Measurements from ENCODE around the gene OR2B2.

Gene OR2B2

GRCh38 chr6:27894839-27895762 lies 17.1 kb downstream of the OR2B2 start (continued):
- TF ChIP-seq ZNF148 (tag by site-specific recombination; IDR thresholded peaks at IDR 0.05; ENCODE audit: borderline replicate concordance) (no peak), ZNF530 (tag by site-specific recombination; IDR thresholded peaks at IDR 0.05; ENCODE audit: low read depth) (no peak), ZIC2 (tag by site-specific recombination; IDR thresholded peaks at IDR 0.05) (no peak), ZNF114 (tag by site-specific recombination; IDR thresholded peaks at IDR 0.05) (no peak), ZNF830 (tag by site-specific recombination; IDR thresholded peaks at IDR 0.05; ENCODE audit: low read depth) (no peak), PRDM2 (tag by site-specific recombination; IDR thresholded peaks at IDR 0.05; ENCODE audit: borderline replicate concordance) (no peak), ZNF426 (tag by site-specific recombination; IDR thresholded peaks at IDR 0.05) (no peak), BCL11A (tag by site-specific recombination; IDR thresholded peaks at IDR 0.05; ENCODE audit: low read depth) (peak; percentile 26; the same call in 1 of the 2 replicates), ZNF639 (tag by site-specific recombination; IDR thresholded peaks at IDR 0.05) (peak; percentile 16; the same call in 1 of the 2 replicates), ZNF274 (IDR thresholded peaks at IDR 0.05; ENCODE audit: low read length) (no peak), ZNF274 (tag by site-specific recombination; IDR thresholded peaks at IDR 0.05; ENCODE audit: borderline replicate concordance) (no peak), ATF2 (tag by site-specific recombination; IDR thresholded peaks at IDR 0.05; ENCODE audit: low read depth) (peak; percentile 98), ZNF843 (tag by site-specific recombination; IDR thresholded peaks at IDR 0.05) (peak; percentile 14; the same call in 1 of the 2 replicates), OVOL3 (tag by site-specific recombination; IDR thresholded peaks at IDR 0.05) (no peak), ZNF791 (tag by site-specific recombination; IDR thresholded peaks at IDR 0.05) (no peak), ZNF544 (tag by site-specific recombination; IDR thresholded peaks at IDR 0.05) (no peak), ZNF704 (tag by site-specific recombination; IDR thresholded peaks at IDR 0.05) (no peak), ZNF792 (tag by site-specific recombination; IDR thresholded peaks at IDR 0.05) (no peak), KLF17 (tag by site-specific recombination; IDR thresholded peaks at IDR 0.05) (no peak), ZBTB1 (tag by site-specific recombination; IDR thresholded peaks at IDR 0.05) (no peak), KLF1 (tag by site-specific recombination; IDR thresholded peaks at IDR 0.05) (no peak), BCL11B (tag by site-specific recombination; IDR thresholded peaks at IDR 0.05; ENCODE audit: low read depth) (peak; percentile 51; the same call in 1 of the 2 replicates), ZNF184 (tag by site-specific recombination; IDR thresholded peaks at IDR 0.05) (peak; percentile 67; the same call in 1 of the 2 replicates), GLI2 (tag by site-specific recombination; IDR thresholded peaks at IDR 0.05; ENCODE audit: borderline replicate concordance, low read depth) (no peak), ZNF610 (tag by site-specific recombination; IDR thresholded peaks at IDR 0.05; ENCODE audit: borderline replicate concordance) (no peak), ZNF10 (tag by site-specific recombination; IDR thresholded peaks at IDR 0.05) (no peak)

All from HEK293 (cell line).